Chondrocyte (in vitro differentiated cells): ENCODE measurements around the gene MEGF10. TPM values are rescaled to one million over a fixed set of nuclear protein-coding genes. Genes with fewer than 3 reads are reported as not detected.
"Not testable (repeated sequence)": the region's sequence is repeated elsewhere in the genome, so short reads cannot be mapped to it uniquely, and the experiment has no call there.

Source experiments
- DNase-seq: peaks from one replicate; pipeline ENCODE4 v3.0.0; 2021; ENCODE audit warnings: mixed read lengths, low spot score
- H3K27ac Mint-ChIP-seq: one replicate; pipeline ENCODE4 v1.8.0; 2021; ENCODE audit warnings: mild to moderate bottlenecking, moderate library complexity, mixed read lengths; ENCODE audit not compliant: unreplicated experiment
- H3K27me3 Mint-ChIP-seq: 2 replicates; pipeline ENCODE4 v1.8.0; 2021; ENCODE audit warnings: low read depth, mixed read lengths
- H3K36me3 Mint-ChIP-seq: 2 replicates; pipeline ENCODE4 v1.8.0; 2021; ENCODE audit warnings: low read depth, mixed read lengths
- H3K4me1 Mint-ChIP-seq: 2 replicates; pipeline ENCODE4 v1.8.0; 2021; ENCODE audit warnings: low read depth, mild to moderate bottlenecking, mixed read lengths
- H3K4me3 Mint-ChIP-seq: one replicate; pipeline ENCODE4 v1.8.0; 2021; ENCODE audit warnings: mild to moderate bottlenecking, moderate library complexity, mixed read lengths; ENCODE audit not compliant: unreplicated experiment
- H3K9me3 Mint-ChIP-seq: 2 replicates; pipeline ENCODE4 v1.8.0; 2021; ENCODE audit warnings: low read depth, mixed read lengths
- total RNA-seq: library from RNA; stranded (reverse); gene quantifications from 3 replicates; pipeline ENCODE4 v1.2.1, GENCODE V29; 2021
- TF ChIP-seq, protein P1 (sequence below): fragments of 200-600 bp; sonication (generic); IDR thresholded peaks from 2 replicates; pipeline ENCODE4 v1.5.0; 2021; ENCODE audit warnings: antibody characterized with exemption, mild to moderate bottlenecking, moderate library complexity

MEGF10 gene
- total RNA-seq, 1 donor from 2014 or later, result 6.6 TPM

- H3K36me3 Mint-ChIP-seq, result no peaks in the 10 kb centered on the region
- DNase-seq, result no peak
- no peaks in the 10 kb centered on the region for H3K27me3 Mint-ChIP-seq
- TF ChIP-seq, protein P1, sequence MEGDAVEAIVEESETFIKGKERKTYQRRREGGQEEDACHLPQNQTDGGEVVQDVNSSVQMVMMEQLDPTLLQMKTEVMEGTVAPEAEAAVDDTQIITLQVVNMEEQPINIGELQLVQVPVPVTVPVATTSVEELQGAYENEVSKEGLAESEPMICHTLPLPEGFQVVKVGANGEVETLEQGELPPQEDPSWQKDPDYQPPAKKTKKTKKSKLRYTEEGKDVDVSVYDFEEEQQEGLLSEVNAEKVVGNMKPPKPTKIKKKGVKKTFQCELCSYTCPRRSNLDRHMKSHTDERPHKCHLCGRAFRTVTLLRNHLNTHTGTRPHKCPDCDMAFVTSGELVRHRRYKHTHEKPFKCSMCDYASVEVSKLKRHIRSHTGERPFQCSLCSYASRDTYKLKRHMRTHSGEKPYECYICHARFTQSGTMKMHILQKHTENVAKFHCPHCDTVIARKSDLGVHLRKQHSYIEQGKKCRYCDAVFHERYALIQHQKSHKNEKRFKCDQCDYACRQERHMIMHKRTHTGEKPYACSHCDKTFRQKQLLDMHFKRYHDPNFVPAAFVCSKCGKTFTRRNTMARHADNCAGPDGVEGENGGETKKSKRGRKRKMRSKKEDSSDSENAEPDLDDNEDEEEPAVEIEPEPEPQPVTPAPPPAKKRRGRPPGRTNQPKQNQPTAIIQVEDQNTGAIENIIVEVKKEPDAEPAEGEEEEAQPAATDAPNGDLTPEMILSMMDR, result no peak
- H3K9me3 Mint-ChIP-seq, result peaks cover 3% of the 10 kb centered on the region
- no peak overlapping the region for H3K27ac Mint-ChIP-seq
- peaks cover 50% of the 10 kb centered on the region for H3K4me1 Mint-ChIP-seq
- no peak overlapping the region for H3K4me3 Mint-ChIP-seq
Observed at GRCh38 chr5:127307868-127308267, 17.3 kb downstream of the MEGF10 start.

DNA sequence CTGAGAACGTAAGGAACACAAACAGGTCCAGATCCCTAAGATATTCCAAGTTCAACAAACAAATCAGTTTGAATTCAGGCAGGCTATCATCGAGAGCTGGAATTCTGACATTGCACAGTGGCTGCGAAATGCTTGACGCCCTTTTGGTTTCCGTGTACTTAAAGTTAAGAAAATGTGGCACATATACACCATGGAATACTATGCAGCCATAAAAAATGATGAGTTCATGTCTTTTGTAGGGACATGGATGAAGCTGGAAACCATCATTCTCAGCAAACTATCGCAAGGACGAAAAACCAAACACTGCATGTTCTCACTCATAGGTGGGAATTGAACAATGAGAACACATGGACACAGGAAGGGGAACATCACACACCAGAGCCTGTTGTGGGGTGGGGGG is 17.7 kb downstream of the MEGF10 start:
- DNase-seq, H3K27ac Mint-ChIP-seq, H3K4me3 Mint-ChIP-seq, H3K27me3 Mint-ChIP-seq, H3K36me3 Mint-ChIP-seq, H3K9me3 Mint-ChIP-seq: not testable (repeated sequence)
- H3K4me1 Mint-ChIP-seq, result peaks cover 50% of the 10 kb centered on the region

GRCh38 chr5:127308945-127309344 is 18.3 kb downstream of the MEGF10 start:
- Mint-ChIP-seq H3K36me3 (no peaks in the 10 kb centered on the region), H3K27me3 (no peaks in the 10 kb centered on the region), H3K9me3 (peaks cover 3% of the 10 kb centered on the region), H3K4me3 (no peak overlapping the region), H3K27ac (no peak overlapping the region), H3K4me1 (peaks cover 50% of the 10 kb centered on the region)
- DNase-seq, result no peak
- TF ChIP-seq, protein P1, result no peak

- H3K27ac Mint-ChIP-seq, result peak overlapping the region; percentile 60
- H3K4me3 Mint-ChIP-seq, result no peak overlapping the region
- H3K27me3 Mint-ChIP-seq, result no peaks in the 10 kb centered on the region
- no peak for DNase-seq
- H3K4me1 Mint-ChIP-seq, result peaks cover 35% of the 10 kb centered on the region
- peaks cover 3% of the 10 kb centered on the region for H3K9me3 Mint-ChIP-seq
- TF ChIP-seq, protein P1, result no peak
- no peaks in the 10 kb centered on the region for H3K36me3 Mint-ChIP-seq
Observed at GRCh38 chr5:127311349-127311748, 20.8 kb downstream of the MEGF10 start.

GRCh38 chr5:127311781-127312525 is 21.4 kb downstream of the MEGF10 start:
- H3K36me3 Mint-ChIP-seq, result no peaks in the 10 kb centered on the region
- no peak for DNase-seq
- peaks cover 29% of the 10 kb centered on the region for H3K4me1 Mint-ChIP-seq
- TF ChIP-seq, protein P1, result no peak
- peaks cover 3% of the 10 kb centered on the region for H3K9me3 Mint-ChIP-seq
- H3K27me3 Mint-ChIP-seq, result no peaks in the 10 kb centered on the region
- peak overlapping the region; percentile 60 for H3K27ac Mint-ChIP-seq
- no peak overlapping the region for H3K4me3 Mint-ChIP-seq

DNA sequence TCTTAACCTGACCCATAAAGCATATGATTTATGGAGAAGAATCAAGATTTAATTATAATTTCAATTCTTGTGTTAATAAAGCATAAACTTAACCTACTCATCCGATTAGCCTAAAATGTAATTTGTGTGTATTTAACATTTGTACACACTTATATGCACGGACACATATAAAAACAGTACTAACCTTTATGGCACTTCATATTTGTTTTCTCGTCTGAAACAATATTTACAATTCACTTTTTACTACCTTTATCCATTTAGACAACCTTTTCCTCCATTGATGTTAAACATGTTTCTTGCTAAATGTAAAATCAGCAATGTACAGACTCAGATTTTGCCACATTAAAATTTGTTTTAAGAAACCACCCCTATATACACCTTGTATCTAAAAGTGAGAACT is 22.8 kb downstream of the MEGF10 start:
- TF ChIP-seq, protein P1, result no peak
- no peak overlapping the region for H3K27ac Mint-ChIP-seq
- no peaks in the 10 kb centered on the region for H3K36me3 Mint-ChIP-seq
- H3K9me3 Mint-ChIP-seq, result no peaks in the 10 kb centered on the region
- H3K27me3 Mint-ChIP-seq, result no peaks in the 10 kb centered on the region
- peaks cover 23% of the 10 kb centered on the region for H3K4me1 Mint-ChIP-seq
- DNase-seq, result no peak
- H3K4me3 Mint-ChIP-seq, result no peak overlapping the region
